Lower leg skin (tissue), 3 donors: ENCODE measurements around the gene POU5F1.

Experiments
- CTCF ChIP-seq, 3 donors: fragments of 450-650 bp; IDR thresholded peaks; one replicate each; pipeline ENCODE4 v1.5.1; 2016; ENCODE audit warnings: antibody characterized with exemption in 3 of 3, mild to moderate bottlenecking in 3 of 3, moderate library complexity in 2 of 3
- POLR2A ChIP-seq, 2 donors: fragments of 450-650 bp; IDR thresholded peaks; one replicate each; pipeline ENCODE4 v1.6.1; 2016 to 2017; ENCODE audit warnings: antibody characterized with exemption in 2 of 2, mild to moderate bottlenecking in 1 of 2, moderate library complexity in 1 of 2

GRCh38 chr6:31203345-31203979 is 33.0 kb upstream of the POU5F1 start:
- TF ChIP-seq CTCF (IDR thresholded peaks at IDR 0.05) (no peak), POLR2A (IDR thresholded peaks at IDR 0.05) (no peak)
